ENCODE data around the gene LATS2.
"Not testable (repeated sequence)": the region's sequence is repeated elsewhere in the genome, so short reads cannot be mapped to it uniquely, and the experiment has no call there.

The LATS2 gene

GRCh38 chr13:21075379-21076249 lies 14.2 kb upstream of the LATS2 start:
- DNase-seq, result peak in 4 of 51 donors; percentile 3 to 22 (median 17)

GRCh38 chr13:21075011-21075378 lies 13.6 kb upstream of the LATS2 start:
- no peak for DNase-seq

DNA sequence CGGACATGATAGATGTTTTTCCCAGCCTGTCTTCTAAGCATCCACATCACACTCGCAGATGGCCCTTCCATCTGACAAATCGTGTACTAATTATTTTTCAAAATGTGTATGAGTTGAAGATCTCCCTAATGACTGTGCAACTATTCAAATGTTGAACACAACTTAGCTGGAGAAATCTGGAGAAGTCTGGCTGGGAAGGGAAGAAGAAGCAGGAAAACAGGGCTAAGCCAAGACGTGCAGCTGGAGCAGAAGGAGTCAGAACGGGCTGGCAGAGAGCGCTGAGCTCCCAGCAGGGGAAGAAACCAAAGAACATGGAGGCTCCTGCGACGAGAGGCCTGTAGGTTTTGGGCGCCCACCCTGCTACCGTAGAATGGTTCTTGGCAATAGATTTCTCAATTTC lies 13.2 kb upstream of the LATS2 start:
- no peak for DNase-seq

DNA sequence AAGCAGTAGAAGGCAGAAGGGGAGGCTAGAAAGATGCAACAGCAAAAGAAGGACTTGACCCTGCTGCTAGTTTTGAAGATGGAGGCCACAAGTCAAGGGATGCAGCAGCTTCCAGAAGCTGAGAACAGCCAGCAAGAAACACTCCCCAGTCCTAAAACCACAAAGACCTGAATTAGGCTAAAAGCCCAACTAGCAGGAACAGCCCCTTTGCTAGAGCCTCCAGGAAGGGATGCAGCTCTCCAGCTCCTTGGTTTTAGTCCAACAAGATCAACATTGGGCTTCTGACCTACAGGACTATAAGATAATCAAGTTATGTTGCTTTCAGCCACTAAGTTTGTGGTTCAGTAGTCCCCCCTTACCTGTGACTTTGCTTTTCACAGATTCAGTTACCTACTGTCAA lies 10.5 kb upstream of the LATS2 start:
- no peak for DNase-seq

DNA sequence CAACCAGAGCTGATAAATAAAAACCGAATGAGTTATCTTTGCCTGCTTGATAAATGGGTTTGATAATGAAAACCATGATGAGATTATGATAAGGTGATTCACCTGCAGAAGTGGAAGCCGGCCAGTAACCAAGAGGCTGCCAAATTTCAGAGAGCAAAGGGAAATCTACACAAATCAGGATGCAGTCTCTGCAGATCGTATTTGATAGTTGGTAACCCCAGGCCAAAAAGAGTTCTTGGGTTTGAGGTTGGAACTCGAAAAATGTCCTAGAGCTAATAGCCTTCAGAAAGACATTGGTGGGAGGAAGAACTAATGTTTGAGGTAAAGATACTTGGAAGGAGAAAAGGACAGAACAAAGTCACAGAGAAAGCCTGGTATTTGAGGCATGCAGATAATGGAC lies 9.6 kb upstream of the LATS2 start:
- no peak for DNase-seq

GRCh38 chr13:21069561-21070004 lies 8.2 kb upstream of the LATS2 start:
- no peak for DNase-seq

DNA sequence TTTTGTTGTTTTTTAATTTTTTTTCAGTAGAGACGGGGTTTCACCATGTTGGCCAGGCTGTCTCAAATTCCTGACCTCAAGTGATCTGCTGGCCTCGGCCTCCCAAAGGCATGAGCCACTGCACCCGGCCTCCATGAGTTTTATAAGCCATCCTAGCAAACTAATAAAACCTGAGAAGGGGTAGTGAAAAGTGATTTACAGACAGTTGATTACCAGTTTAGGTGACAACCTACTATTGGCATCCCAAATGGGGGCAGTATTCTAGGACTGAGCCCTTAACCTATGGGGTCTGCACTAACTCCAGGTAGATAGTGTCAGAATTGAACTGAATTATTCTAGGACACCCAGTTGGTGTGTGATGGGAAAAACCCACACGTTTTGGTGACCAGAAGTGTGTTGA lies 6.5 kb upstream of the LATS2 start:
- DNase-seq, result no peak

GRCh38 chr13:21066946-21067345 lies 5.6 kb upstream of the LATS2 start:
- DNase-seq, result no peak

DNA sequence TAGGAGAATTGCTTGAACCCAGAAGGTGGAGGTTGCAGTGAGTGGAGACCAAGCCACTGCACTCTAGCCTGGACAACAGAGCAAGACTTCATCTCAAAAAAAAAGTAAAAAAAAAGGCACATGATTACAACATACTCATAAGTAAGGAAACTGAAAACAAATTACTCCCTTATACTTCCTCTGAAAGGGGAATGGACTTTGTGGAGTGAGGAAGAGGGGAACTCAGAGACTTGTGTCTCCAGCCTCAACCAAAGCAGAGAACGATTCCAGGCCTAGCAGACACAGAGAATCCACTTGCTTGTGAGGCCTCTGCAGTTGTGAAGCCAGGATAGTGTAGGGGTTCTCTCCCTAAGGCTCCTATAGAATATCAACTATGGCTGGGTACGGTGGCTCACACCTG lies 4.3 kb upstream of the LATS2 start:
- DNase-seq, result no peak

- DNase-seq, result no peak
These were observed 1.6 kb upstream of the LATS2 start for GRCh38 chr13:21063031-21063430.

- peak in 9 of 51 donors; percentile 5 to 50 (median 25) for DNase-seq
These were observed 903 bp downstream of the LATS2 start for GRCh38 chr13:21060338-21061028.

DNA sequence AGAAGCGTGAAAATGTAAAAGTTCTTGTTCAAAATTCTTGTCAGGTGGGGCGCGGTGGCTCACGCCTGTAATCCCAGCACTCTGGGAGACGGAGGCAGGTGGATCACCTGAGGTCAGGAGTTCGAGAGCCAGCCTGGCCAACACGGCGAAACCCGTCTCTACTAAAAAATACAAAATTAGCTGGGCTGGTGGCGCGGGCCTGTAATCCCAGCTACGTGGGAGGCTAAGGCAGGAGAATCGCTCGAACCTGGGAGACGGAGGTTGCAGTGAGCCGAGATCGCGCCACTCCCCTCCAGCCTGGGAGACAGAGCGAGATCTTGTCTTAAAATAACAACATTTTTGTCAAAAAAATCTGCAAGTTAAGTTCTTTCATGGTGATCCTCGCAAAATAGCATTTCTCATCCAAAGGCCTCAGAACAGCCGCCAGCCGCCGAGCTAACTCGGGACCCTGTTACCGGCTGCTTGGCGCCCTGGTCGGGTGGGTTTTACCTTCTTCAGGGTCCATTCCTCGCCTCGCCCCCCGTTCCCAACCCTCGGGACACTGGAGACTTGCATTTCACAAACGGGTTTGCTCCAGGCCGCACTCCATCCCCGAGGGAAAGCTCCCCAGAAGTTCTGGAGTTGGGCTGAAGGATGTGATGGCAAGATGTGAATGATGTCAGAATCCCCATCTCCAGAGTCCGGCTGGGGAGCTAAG lies 1.6 kb downstream of the LATS2 start:
- DNase-seq, result peak in 1 of 51 donors; percentile 3

- DNase-seq, result no peak
These were observed 3.0 kb downstream of the LATS2 start for GRCh38 chr13:21058361-21058760.

DNA sequence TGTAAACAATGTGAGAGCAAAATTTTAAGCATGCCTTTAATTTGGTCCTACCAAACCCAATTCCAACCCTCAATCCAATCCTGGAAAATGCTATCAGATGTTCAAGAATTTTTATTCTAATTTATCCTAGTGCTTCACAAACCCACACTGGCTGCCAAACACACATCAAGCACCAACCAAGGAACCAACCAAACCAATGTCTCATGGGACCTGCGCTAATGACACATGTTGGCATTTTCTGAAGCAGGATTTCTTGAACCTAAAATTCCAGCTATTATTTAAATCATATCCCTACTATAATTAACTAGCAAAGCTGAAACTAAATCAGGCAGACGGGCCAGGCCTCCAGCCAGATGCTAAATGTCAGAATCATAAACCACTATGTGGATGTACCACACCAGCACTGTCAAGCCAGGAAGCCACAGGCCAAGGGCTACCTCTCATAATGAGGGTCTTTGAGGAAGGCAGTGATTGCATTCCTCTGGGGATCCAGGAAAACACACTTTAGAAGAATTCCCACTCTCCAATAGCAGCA lies 5.8 kb downstream of the LATS2 start:
- DNase-seq, result no peak

DNA sequence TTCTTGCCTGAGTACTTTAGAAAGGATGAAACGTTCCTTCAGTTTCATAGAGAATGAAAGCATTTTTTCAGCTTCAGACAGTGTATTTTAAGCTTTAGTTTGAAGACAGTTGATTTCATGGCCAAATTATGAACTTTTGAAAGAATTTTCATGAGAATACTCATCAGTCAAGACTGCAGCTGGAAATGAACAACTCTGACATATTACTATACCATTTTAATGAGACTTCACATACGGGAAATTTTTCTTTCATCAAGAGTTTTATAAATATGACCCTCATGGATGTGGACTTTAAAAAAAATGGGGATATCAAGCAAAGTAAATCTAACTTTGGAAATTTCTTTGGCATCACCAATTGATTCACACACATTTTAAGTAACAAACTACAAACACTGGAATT lies 6.4 kb downstream of the LATS2 start:
- DNase-seq, result no peak

DNA sequence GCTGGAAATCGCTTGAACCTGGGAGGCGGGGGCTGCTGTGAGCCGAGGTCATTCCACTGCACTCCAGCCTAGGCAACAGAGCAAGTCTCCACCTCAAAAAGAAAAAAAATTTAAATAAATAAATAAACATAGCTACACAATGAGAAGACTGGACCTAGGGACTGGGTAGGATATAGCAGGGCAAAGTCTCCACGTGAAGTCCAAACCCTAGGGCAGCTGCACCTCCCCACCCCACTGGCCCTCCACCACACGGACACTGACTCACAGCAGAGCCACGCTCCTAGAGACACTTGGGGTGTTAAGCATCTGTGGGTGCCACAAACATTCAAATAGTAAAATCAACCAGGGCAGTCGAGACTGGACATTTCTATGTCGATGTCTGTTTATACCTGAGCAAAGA lies 7.1 kb downstream of the LATS2 start:
- DNase-seq, result no peak

- DNase-seq, result no peak
These were observed 8.2 kb downstream of the LATS2 start for GRCh38 chr13:21053231-21053630.

GRCh38 chr13:21051675-21052074 lies 9.7 kb downstream of the LATS2 start:
- DNase-seq, result no peak

- no peak for DNase-seq
These were observed 10.8 kb downstream of the LATS2 start for GRCh38 chr13:21050288-21051197.

GRCh38 chr13:21049731-21050130 lies 11.7 kb downstream of the LATS2 start:
- DNase-seq, result not testable (repeated sequence)

Measured in hypothalamus (tissue), 51 donors.